HG02798 (cell line): ENCODE data around the gene MYL4.
"Not testable (repeated sequence)": the region's sequence is repeated elsewhere in the genome, so short reads cannot be mapped to it uniquely, and the experiment has no call there.

Experiments used
- ATAC-seq: cut with Tn5 transposase; IDR thresholded peaks from one replicate; pipeline ENCODE4 v1.9.1; 2021; ENCODE audit warnings: mild to moderate bottlenecking; ENCODE audit not compliant: unreplicated experiment, poor library complexity

MYL4 gene

GRCh38 chr17:47268964-47269363, 59.8 kb downstream of the MYL4 start:
- not testable (repeated sequence) for ATAC-seq

GRCh38 chr17:47269561-47270280, 60.6 kb downstream of the MYL4 start:
- not testable (repeated sequence) for ATAC-seq

- ATAC-seq, result no peak
Measured at GRCh38 chr17:47270946-47271705, 62.0 kb downstream of the MYL4 start.

- ATAC-seq, result no peak
Measured at GRCh38 chr17:47272491-47272890, 63.3 kb downstream of the MYL4 start.

- ATAC-seq, result no peak
Measured at GRCh38 chr17:47273245-47273644, 64.1 kb downstream of the MYL4 start.
